CD4-positive, alpha-beta T cell treated with Interleukin-6 at 100 ng/mL for 8 hours (primary cell): ENCODE data around the gene MYH10.

ENCODE experiments used
- DNase-seq: peaks from one replicate; pipeline ENCODE4 v3.0.0-alpha.2; 2020; ENCODE audit warnings: mixed read lengths, low spot score

The MYH10 gene

GRCh38 chr17:8445536-8445935 lies 185.0 kb downstream of the MYH10 start:
- no peak for DNase-seq

GRCh38 chr17:8444494-8444893 lies 186.0 kb downstream of the MYH10 start:
- DNase-seq: no peak

GRCh38 chr17:8443756-8444155 lies 186.8 kb downstream of the MYH10 start:
- DNase-seq: no peak

- DNase-seq: no peak
Observed at GRCh38 chr17:8442310-8442709, 188.2 kb downstream of the MYH10 start.

GRCh38 chr17:8441690-8442089 lies 188.8 kb downstream of the MYH10 start:
- DNase-seq: no peak

- no peak for DNase-seq
Observed at GRCh38 chr17:8439681-8440080, 190.8 kb downstream of the MYH10 start.

GRCh38 chr17:8438441-8438840 lies 192.1 kb downstream of the MYH10 start:
- DNase-seq: no peak

- DNase-seq: no peak
Observed at GRCh38 chr17:8436844-8437171, 193.7 kb downstream of the MYH10 start.

- peak; percentile 50 for DNase-seq
Observed at GRCh38 chr17:8436169-8436843, 194.2 kb downstream of the MYH10 start.

GRCh38 chr17:8435245-8436168 lies 195.0 kb downstream of the MYH10 start, which contains the start of gene NDEL1:
NDEL1 (plus strand) TSS chr17:8435884; CDS start chr17:8444272, 8,388 bp downstream.
- DNase-seq: peak; percentile 99

GRCh38 chr17:8430966-8431365 lies 199.6 kb downstream of the MYH10 start:
- no peak for DNase-seq

- DNase-seq: no peak
Observed at GRCh38 chr17:8426802-8427201, 203.7 kb downstream of the MYH10 start.

- DNase-seq: no peak
Observed at GRCh38 chr17:8426094-8426720, 204.3 kb downstream of the MYH10 start.
